Loucy (cell line): ENCODE measurements around the gene RANBP17.
A peak's percentile ranks its signal among the peaks of the same experiment; 100 is the strongest.

Experiments
- H2AFZ ChIP-seq: fragments of 200-600 bp; sonication (generic); 2 replicates; pipeline ENCODE4 v1.6.0; 2016; ENCODE audit warnings: antibody characterized with exemption, mild to moderate bottlenecking, low read length, moderate library complexity
- H3F3A ChIP-seq: fragments of 200-600 bp; 2 replicates; pipeline ENCODE4 v1.6.0; 2016; ENCODE audit warnings: antibody characterized with exemption, low read depth, mild to moderate bottlenecking
- H3K27me3 ChIP-seq: fragments of 200-600 bp; sonication (generic); 2 replicates; pipeline ENCODE4 v1.6.1; 2014; ENCODE audit warnings: low read length, mild to moderate bottlenecking; ENCODE audit not compliant: insufficient read depth, poor library complexity, severe bottlenecking
- H3K36me3 ChIP-seq: fragments of 200-600 bp; sonication (generic); 2 replicates; pipeline ENCODE4 v1.6.1; 2016; ENCODE audit warnings: low read length; ENCODE audit not compliant: insufficient read depth
- H3K4me1 ChIP-seq: fragments of 200-600 bp; sonication (generic); 2 replicates; pipeline ENCODE4 v1.5.1; 2014; ENCODE audit warnings: low read length, mild to moderate bottlenecking; ENCODE audit not compliant: insufficient read depth, poor library complexity, severe bottlenecking
- H3K4me2 ChIP-seq: fragments of 200-600 bp; sonication (generic); 2 replicates; pipeline ENCODE4 v1.6.0; 2014; ENCODE audit warnings: antibody characterized with exemption, low read length, low read depth, mild to moderate bottlenecking; ENCODE audit not compliant: poor library complexity, severe bottlenecking
- H3K4me3 ChIP-seq: fragments of 200-600 bp; sonication (generic); 2 replicates; pipeline ENCODE4 v1.5.1; 2014; ENCODE audit warnings: low read length, mild to moderate bottlenecking, mixed read lengths; ENCODE audit not compliant: poor library complexity, severe bottlenecking
- H3K79me2 ChIP-seq: fragments of 200-600 bp; sonication (generic); 2 replicates; pipeline ENCODE4 v1.6.1; 2014; ENCODE audit warnings: low read length; ENCODE audit not compliant: insufficient read depth
- H3K9ac ChIP-seq: fragments of 200-600 bp; sonication (generic); 2 replicates; pipeline ENCODE4 v1.6.0; 2014; ENCODE audit warnings: mild to moderate bottlenecking, low read depth, low read length, moderate library complexity; ENCODE audit not compliant: poor library complexity, severe bottlenecking
- H3K9me2 ChIP-seq: fragments of 200-600 bp; sonication (generic); replicated peaks from 2 replicates; pipeline ENCODE4 v1.6.1; 2016; ENCODE audit warnings: low read depth, low read length, mixed read lengths
- H3K9me3 ChIP-seq: fragments of 200-600 bp; sonication (generic); 2 replicates; pipeline ENCODE4 v1.6.1; 2014; ENCODE audit warnings: mild to moderate bottlenecking, antibody characterized with exemption, low read length, low read depth; ENCODE audit not compliant: insufficient read depth
- H4K20me1 ChIP-seq: fragments of 200-600 bp; sonication (generic); 2 replicates; pipeline ENCODE4 v1.6.0; 2014; ENCODE audit warnings: antibody characterized with exemption, low read length, mild to moderate bottlenecking; ENCODE audit not compliant: insufficient read depth, poor library complexity, severe bottlenecking
- EZH2phosphoT487 ChIP-seq: fragments of 200-600 bp; IDR thresholded peaks from 2 replicates; pipeline ENCODE4 v1.6.1; 2018; ENCODE audit warnings: antibody characterized with exemption, mild to moderate bottlenecking, moderate library complexity, borderline replicate concordance
- TF ChIP-seq, protein P1 (sequence below): fragments of 200-600 bp; sonication (generic); conservative IDR thresholded peaks from 2 replicates; pipeline ENCODE4 v1.5.1; 2014; ENCODE audit warnings: mild to moderate bottlenecking, antibody characterized with exemption, low read length

Gene RANBP17

GRCh38 chr5:171157775-171158174 is 296.0 kb downstream of the RANBP17 start:
- TF ChIP-seq EZH2phosphoT487 = no peak
- TF ChIP-seq, protein P1, sequence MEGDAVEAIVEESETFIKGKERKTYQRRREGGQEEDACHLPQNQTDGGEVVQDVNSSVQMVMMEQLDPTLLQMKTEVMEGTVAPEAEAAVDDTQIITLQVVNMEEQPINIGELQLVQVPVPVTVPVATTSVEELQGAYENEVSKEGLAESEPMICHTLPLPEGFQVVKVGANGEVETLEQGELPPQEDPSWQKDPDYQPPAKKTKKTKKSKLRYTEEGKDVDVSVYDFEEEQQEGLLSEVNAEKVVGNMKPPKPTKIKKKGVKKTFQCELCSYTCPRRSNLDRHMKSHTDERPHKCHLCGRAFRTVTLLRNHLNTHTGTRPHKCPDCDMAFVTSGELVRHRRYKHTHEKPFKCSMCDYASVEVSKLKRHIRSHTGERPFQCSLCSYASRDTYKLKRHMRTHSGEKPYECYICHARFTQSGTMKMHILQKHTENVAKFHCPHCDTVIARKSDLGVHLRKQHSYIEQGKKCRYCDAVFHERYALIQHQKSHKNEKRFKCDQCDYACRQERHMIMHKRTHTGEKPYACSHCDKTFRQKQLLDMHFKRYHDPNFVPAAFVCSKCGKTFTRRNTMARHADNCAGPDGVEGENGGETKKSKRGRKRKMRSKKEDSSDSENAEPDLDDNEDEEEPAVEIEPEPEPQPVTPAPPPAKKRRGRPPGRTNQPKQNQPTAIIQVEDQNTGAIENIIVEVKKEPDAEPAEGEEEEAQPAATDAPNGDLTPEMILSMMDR = no peak
- H3K79me2 ChIP-seq = no peaks in the 10 kb centered on the region

DNA sequence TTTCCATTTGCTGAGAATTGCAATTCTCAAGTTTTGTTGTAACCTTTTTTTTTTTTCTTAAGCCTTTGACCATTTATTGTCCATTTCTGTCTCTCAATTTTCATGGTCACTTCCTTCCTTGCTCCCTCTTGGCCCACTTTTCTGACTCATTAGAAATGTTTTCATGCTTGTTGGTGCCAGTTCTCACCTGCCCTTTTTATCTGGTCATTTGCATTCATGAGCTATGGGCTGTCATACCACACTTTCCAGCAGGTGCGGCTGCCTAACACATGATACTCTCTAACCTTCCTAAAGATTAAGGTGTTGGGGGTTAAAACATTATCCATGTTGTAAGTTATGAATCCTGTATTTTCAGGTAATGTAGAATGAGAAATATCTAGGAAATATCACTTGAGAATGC is 296.8 kb downstream of the RANBP17 start:
- no peaks in the 10 kb centered on the region for H3F3A ChIP-seq
- no peaks in the 10 kb centered on the region for H4K20me1 ChIP-seq
- no peak overlapping the region for H3K4me2 ChIP-seq
- TF ChIP-seq, protein P1 = no peak
- TF ChIP-seq EZH2phosphoT487 = no peak
- H2AFZ ChIP-seq = no peak overlapping the region
- no peak overlapping the region for H3K4me3 ChIP-seq
- no peaks in the 10 kb centered on the region for H3K79me2 ChIP-seq
- no peak overlapping the region for H3K9ac ChIP-seq
- no peaks in the 10 kb centered on the region for H3K9me2 ChIP-seq
- no peaks in the 10 kb centered on the region for H3K27me3 ChIP-seq
- no peaks in the 10 kb centered on the region for H3K36me3 ChIP-seq
- no peaks in the 10 kb centered on the region for H3K9me3 ChIP-seq
- no peaks in the 10 kb centered on the region for H3K4me1 ChIP-seq

More at GRCh38 chr5:171157775-171158174, 296.0 kb downstream of the RANBP17 start:
- no peaks in the 10 kb centered on the region for H3K27me3 ChIP-seq
- no peak overlapping the region for H2AFZ ChIP-seq
- no peak overlapping the region for H3K9ac ChIP-seq
- no peak overlapping the region for H3K4me3 ChIP-seq
- H3K9me2 ChIP-seq = no peaks in the 10 kb centered on the region
- H3K9me3 ChIP-seq = no peaks in the 10 kb centered on the region
- no peaks in the 10 kb centered on the region for H3K4me1 ChIP-seq
- no peak overlapping the region for H3K4me2 ChIP-seq
- H3K36me3 ChIP-seq = no peaks in the 10 kb centered on the region
- no peaks in the 10 kb centered on the region for H4K20me1 ChIP-seq
- H3F3A ChIP-seq = no peaks in the 10 kb centered on the region

- Histone ChIP-seq H3K9me3 (no peaks in the 10 kb centered on the region), H4K20me1 (no peaks in the 10 kb centered on the region), H3K4me3 (no peak overlapping the region), H2AFZ (peak overlapping the region; percentile 73), H3K79me2 (no peaks in the 10 kb centered on the region), H3K27me3 (no peaks in the 10 kb centered on the region), H3K9me2 (no peaks in the 10 kb centered on the region), H3K9ac (no peak overlapping the region), H3F3A (no peaks in the 10 kb centered on the region), H3K4me2 (no peak overlapping the region), H3K4me1 (no peaks in the 10 kb centered on the region), H3K36me3 (no peaks in the 10 kb centered on the region)
- TF ChIP-seq, protein P1 = no peak
Measured at GRCh38 chr5:171162165-171162564, 300.3 kb downstream of the RANBP17 start.
